Cardiac septum (tissue), 1 donor: Measurements from ENCODE around the gene DIP2A. TPM values are rescaled to one million over a fixed set of nuclear protein-coding genes. Genes with fewer than 3 reads are reported as not detected.
A peak's percentile ranks its signal among the peaks of the same experiment; 100 is the strongest.

Experiments used
- DNase-seq: peaks from one replicate; pipeline ENCODE4 v3.0.0-alpha.2; 2020; ENCODE audit warnings: low spot score
- intact Hi-C: fragments of 100-400 bp; cut with DNase I; formaldehyde crosslinking; loops from one replicate; pipeline ENCODE4 v1.14.0; 2022
- total RNA-seq: library from RNA; stranded (reverse); fragmentation: NEBNext Ultra II Directional; extraction: Animal tissue kit (Norgen Biotek cat#: 25700); gene quantifications from one replicate; pipeline ENCODE4 v1.2.1, GENCODE V29; 2021
- donor health status: DM: no; HTN: no; CAD: no.

Gene DIP2A
- total RNA-seq, 1 donor from 2014 or later: 38.9 TPM

GRCh38 chr21:46604975-46605766 lies 146.5 kb downstream of the DIP2A start, which contains the start of gene S100B:
Gene S100B (minus strand): TSS chr21:46605082. CDS start chr21:46602415, 2,667 bp downstream.
- DNase-seq: no peak
- intact Hi-C loops: no loop called here

- DNase-seq: peak; percentile 84
- intact Hi-C loops: no loop called here
These were observed 147.2 kb downstream of the DIP2A start for GRCh38 chr21:46605767-46606426.

GRCh38 chr21:46606427-46606813 lies 147.7 kb downstream of the DIP2A start:
- no peak for DNase-seq
- intact Hi-C loops: no loop called here

GRCh38 chr21:46607636-46608035 lies 148.9 kb downstream of the DIP2A start:
- DNase-seq: no peak
- intact Hi-C loops: no loop called here

GRCh38 chr21:46608672-46609111 lies 150.0 kb downstream of the DIP2A start:
- no peak for DNase-seq
- intact Hi-C loops: no loop called here

- DNase-seq: no peak
- intact Hi-C loops: no loop called here
These were observed 151.5 kb downstream of the DIP2A start for GRCh38 chr21:46610018-46610701.

- no peak for DNase-seq
- intact Hi-C loops: no loop called here
These were observed 154.7 kb downstream of the DIP2A start for GRCh38 chr21:46613391-46613790.

- intact Hi-C loops: no loop called here
- no peak for DNase-seq
These were observed 157.4 kb downstream of the DIP2A start for GRCh38 chr21:46616050-46616449.

GRCh38 chr21:46616656-46617055 lies 158.0 kb downstream of the DIP2A start:
- intact Hi-C loops: no loop called here
- no peak for DNase-seq

- intact Hi-C loops: no loop called here
- no peak for DNase-seq
These were observed 158.8 kb downstream of the DIP2A start for GRCh38 chr21:46617267-46618051.

- DNase-seq: no peak
- intact Hi-C loops: no loop called here
These were observed 160.2 kb downstream of the DIP2A start for GRCh38 chr21:46618738-46619379.

Other genes starting within 250 kb of the DIP2A start
- gene LSS, start 230.1 kb upstream of the DIP2A start, total RNA-seq: 34.9 TPM
- 69.9 TPM for gene MCM3AP, start 173.3 kb upstream of the DIP2A start, total RNA-seq
- 14.1 TPM for gene YBEY, start 172.5 kb upstream of the DIP2A start, total RNA-seq
- gene C21orf58, start 135.0 kb upstream of the DIP2A start, total RNA-seq: 1.4 TPM
- gene PCNT, start 134.7 kb upstream of the DIP2A start, total RNA-seq: 21.0 TPM
- gene S100B, start 146.2 kb downstream of the DIP2A start, total RNA-seq: 0.62 TPM
- gene PRMT2, start 176.8 kb downstream of the DIP2A start, total RNA-seq: 76.5 TPM